NB4 (cell line): Measurements from ENCODE around the gene MAN2C1.

ENCODE experiments used
- CTCF ChIP-seq: IDR thresholded peaks from one replicate; pipeline ENCODE4 v1.5.1; 2012; ENCODE audit warnings: low read depth, low read length
- MAX ChIP-seq: IDR thresholded peaks from 2 replicates; pipeline ENCODE4 v1.6.1; 2011; ENCODE audit warnings: low read depth, low read length
- MYC ChIP-seq: IDR thresholded peaks from 2 replicates; pipeline ENCODE4 v1.6.1; 2011; ENCODE audit warnings: low read depth, low read length
- POLR2A ChIP-seq: IDR thresholded peaks from 2 replicates; pipeline ENCODE4 v1.6.1; 2011; ENCODE audit warnings: mild to moderate bottlenecking; ENCODE audit not compliant: insufficient read length; ENCODE audit errors: extremely low read depth

- TF ChIP-seq CTCF (no peak), POLR2A (no peak), MAX (no peak), MYC (no peak)
These were observed 16.0 kb downstream of the MAN2C1 start for GRCh38 chr15:75352186-75353080.
